ENCODE results near the gene PRKCZ. TPM values are rescaled to one million over a fixed set of nuclear protein-coding genes. Genes with fewer than 3 reads are reported as not detected.

Gene PRKCZ
- total and polyA plus RNA-seq, 9 of the 15 experiments (the other 6 are each of a cell fraction or from before 2014, with no cell fraction given), result 0.07 to 3.1 (median 1.3) TPM

GRCh38 chr1:2180297-2181245, 130.4 kb downstream of the PRKCZ start (continued):
- TF ChIP-seq, protein P1, sequence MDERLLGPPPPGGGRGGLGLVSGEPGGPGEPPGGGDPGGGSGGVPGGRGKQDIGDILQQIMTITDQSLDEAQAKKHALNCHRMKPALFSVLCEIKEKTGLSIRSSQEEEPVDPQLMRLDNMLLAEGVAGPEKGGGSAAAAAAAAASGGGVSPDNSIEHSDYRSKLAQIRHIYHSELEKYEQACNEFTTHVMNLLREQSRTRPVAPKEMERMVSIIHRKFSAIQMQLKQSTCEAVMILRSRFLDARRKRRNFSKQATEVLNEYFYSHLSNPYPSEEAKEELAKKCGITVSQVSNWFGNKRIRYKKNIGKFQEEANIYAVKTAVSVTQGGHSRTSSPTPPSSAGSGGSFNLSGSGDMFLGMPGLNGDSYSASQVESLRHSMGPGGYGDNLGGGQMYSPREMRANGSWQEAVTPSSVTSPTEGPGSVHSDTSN (CRISPR knock-in tag; IDR thresholded peaks at IDR 0.05; ENCODE audit: low read depth), result no peak
- TF ChIP-seq, protein P1 (tag; conservative IDR thresholded peaks at IDR 0.05; ENCODE audit: low read depth), result no peak
- TF ChIP-seq ILF3 (IDR thresholded peaks at IDR 0.05; ENCODE audit: borderline replicate concordance) (no peak), SAP30 (IDR thresholded peaks at IDR 0.05; ENCODE audit: borderline replicate concordance, insufficient read depth, low read depth, low read length, poor library complexity, severe bottlenecking) (no peak), DACH1 (IDR thresholded peaks at IDR 0.05; ENCODE audit: partially characterized antibody) (peak; percentile 67), NBN (IDR thresholded peaks at IDR 0.05; ENCODE audit: low read depth) (peak; percentile 99), NFE2L1 (tag; IDR thresholded peaks at IDR 0.05; ENCODE audit: borderline replicate concordance, low read depth) (no peak), CTBP1 (IDR thresholded peaks at IDR 0.05; ENCODE audit: borderline replicate concordance) (peak; percentile 94), EZH2 (IDR thresholded peaks at IDR 0.05; ENCODE audit: borderline replicate concordance, low read depth, low read length) (no peak), ZNF395 (CRISPR knock-in tag; IDR thresholded peaks at IDR 0.05) (no peak; the same call in 1 of the 2 replicates), YBX1 (IDR thresholded peaks at IDR 0.05) (no peak), STAG1 (CRISPR knock-in tag; IDR thresholded peaks at IDR 0.05; ENCODE audit: borderline replicate concordance) (no peak), BRF1 (IDR thresholded peaks at IDR 0.05; ENCODE audit: borderline replicate concordance, extremely low read depth, insufficient read length) (no peak), HNRNPH1 (optimal IDR thresholded peaks at IDR 0.05; ENCODE audit: low read depth, low read length) (no peak)
- TF ChIP-seq, protein P2, sequence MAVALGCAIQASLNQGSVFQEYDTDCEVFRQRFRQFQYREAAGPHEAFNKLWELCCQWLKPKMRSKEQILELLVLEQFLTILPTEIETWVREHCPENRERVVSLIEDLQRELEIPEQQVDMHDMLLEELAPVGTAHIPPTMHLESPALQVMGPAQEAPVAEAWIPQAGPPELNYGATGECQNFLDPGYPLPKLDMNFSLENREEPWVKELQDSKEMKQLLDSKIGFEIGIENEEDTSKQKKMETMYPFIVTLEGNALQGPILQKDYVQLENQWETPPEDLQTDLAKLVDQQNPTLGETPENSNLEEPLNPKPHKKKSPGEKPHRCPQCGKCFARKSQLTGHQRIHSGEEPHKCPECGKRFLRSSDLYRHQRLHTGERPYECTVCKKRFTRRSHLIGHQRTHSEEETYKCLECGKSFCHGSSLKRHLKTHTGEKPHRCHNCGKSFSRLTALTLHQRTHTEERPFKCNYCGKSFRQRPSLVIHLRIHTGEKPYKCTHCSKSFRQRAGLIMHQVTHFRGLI (CRISPR knock-in tag; IDR thresholded peaks at IDR 0.05), result no peak
- TF ChIP-seq, protein P3, sequence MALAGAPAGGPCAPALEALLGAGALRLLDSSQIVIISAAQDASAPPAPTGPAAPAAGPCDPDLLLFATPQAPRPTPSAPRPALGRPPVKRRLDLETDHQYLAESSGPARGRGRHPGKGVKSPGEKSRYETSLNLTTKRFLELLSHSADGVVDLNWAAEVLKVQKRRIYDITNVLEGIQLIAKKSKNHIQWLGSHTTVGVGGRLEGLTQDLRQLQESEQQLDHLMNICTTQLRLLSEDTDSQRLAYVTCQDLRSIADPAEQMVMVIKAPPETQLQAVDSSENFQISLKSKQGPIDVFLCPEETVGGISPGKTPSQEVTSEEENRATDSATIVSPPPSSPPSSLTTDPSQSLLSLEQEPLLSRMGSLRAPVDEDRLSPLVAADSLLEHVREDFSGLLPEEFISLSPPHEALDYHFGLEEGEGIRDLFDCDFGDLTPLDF (CRISPR knock-in tag; IDR thresholded peaks at IDR 0.05), result no peak
- TF ChIP-seq, protein P4, sequence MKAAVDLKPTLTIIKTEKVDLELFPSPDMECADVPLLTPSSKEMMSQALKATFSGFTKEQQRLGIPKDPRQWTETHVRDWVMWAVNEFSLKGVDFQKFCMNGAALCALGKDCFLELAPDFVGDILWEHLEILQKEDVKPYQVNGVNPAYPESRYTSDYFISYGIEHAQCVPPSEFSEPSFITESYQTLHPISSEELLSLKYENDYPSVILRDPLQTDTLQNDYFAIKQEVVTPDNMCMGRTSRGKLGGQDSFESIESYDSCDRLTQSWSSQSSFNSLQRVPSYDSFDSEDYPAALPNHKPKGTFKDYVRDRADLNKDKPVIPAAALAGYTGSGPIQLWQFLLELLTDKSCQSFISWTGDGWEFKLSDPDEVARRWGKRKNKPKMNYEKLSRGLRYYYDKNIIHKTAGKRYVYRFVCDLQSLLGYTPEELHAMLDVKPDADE (conservative IDR thresholded peaks at IDR 0.05; ENCODE audit: control insufficient read depth, low read depth, low read length), result no peak
